Right lobe of liver (tissue), 4 donors: Measurements from ENCODE around the gene NOM1.

ENCODE experiments used
- POLR2A ChIP-seq: fragments of 450-650 bp; IDR thresholded peaks from one replicate; pipeline ENCODE4 v1.6.1; 2017; ENCODE audit warnings: antibody characterized with exemption, mild to moderate bottlenecking
- TF ChIP-seq, protein P1 (sequence below), 4 donors: fragments of 200-600 bp in 3 of 4; fragments of 450-650 bp in 1 of 4; IDR thresholded peaks; one replicate each; pipeline versions ENCODE4 v1.5.1 to v1.8.0; 2016 to 2022; ENCODE audit warnings: antibody characterized with exemption in 4 of 4, mild to moderate bottlenecking in 2 of 4
- donor health status: DM: no; HTN: no; CAD: no.
- donor health status: DM: no; HTN: no; CAD: no.
- donor health status: DM: no; HTN: yes; CAD: no.

DNA sequence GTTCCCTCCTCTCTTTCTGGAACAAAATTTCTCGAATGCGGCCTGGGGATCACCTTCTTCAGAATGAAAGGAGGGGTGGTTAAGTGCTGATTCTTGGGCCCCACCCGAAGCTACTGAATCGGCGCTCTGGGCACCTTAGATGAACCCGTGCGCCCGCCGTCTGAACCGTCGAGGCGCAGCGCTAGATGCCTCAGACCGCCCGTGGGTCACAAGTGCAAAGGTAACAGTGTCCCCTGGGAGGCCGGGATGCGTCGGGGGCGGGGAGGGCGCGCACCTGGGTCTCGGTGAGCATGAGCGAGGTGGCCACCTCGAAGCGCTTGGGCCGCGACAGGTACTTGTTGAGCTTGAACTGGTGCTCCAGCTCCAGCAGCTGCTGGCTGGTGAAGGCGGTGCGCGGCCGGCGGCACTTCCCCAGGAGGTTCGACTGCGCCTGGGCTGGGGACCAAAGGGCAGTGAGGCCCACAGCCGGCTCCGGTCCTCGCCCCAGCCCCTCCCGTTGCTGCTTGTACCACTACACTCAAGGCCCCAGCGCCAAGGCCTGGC is 56.8 kb downstream of the NOM1 start:
- TF ChIP-seq, protein P1, sequence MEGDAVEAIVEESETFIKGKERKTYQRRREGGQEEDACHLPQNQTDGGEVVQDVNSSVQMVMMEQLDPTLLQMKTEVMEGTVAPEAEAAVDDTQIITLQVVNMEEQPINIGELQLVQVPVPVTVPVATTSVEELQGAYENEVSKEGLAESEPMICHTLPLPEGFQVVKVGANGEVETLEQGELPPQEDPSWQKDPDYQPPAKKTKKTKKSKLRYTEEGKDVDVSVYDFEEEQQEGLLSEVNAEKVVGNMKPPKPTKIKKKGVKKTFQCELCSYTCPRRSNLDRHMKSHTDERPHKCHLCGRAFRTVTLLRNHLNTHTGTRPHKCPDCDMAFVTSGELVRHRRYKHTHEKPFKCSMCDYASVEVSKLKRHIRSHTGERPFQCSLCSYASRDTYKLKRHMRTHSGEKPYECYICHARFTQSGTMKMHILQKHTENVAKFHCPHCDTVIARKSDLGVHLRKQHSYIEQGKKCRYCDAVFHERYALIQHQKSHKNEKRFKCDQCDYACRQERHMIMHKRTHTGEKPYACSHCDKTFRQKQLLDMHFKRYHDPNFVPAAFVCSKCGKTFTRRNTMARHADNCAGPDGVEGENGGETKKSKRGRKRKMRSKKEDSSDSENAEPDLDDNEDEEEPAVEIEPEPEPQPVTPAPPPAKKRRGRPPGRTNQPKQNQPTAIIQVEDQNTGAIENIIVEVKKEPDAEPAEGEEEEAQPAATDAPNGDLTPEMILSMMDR (IDR thresholded peaks at IDR 0.05), result no peak
- TF ChIP-seq POLR2A, result no peak
